GM18508 (cell line): ENCODE measurements around the gene VPS35L.

Experiments
- ATAC-seq: cut with Tn5 transposase; IDR thresholded peaks from one replicate; pipeline ENCODE4 v1.9.1; 2021; ENCODE audit warnings: moderate number of reproducible peaks; ENCODE audit not compliant: insufficient read depth, unreplicated experiment

VPS35L gene

DNA sequence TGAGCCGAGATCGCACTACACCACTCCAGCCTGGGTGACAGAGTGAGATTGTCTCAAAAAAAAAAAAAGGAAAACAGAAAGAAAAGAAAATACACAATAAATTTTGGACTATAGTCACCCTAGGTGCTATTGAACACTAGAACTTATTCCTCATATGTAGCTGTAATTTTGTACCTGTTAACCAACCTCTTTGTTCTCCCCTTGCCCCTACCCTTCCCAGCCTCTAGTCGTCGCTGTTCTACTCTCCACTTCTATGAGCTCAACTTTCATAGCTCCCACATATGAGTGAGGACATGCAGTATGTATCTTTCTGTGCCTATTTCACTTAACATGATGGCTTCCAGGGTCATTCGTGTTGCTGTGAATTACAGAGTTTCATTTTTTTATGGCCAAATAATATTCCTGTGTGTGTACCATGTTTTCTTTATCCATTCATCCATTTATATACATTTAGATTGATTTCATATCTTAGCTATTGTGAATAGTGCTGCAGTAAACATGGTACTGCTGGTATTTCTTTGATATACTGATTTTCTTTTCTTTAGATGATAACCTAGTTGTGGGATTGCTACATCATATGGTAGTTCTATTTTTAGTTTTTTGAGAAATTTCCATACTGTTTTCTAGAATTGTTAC is 28.3 kb downstream of the VPS35L start:
- ATAC-seq = no peak

DNA sequence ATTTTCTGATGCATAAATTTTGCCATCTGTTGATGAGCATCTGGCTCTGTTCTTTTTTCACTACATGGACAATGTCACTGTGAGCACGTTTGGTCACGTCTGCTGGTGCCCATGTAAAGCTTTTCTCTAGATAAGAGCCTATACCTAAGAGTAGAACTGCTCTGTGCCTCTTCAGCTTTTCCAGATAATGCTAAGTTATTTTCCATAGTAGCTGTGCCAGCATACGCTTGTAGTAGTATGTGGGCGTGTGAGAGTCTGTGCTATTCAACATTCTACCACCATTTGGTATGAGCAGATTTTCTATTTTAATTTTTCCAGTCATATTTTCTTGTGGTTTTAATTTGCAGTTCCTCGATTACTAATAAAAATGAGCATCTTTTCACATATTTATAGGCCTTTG is 33.2 kb downstream of the VPS35L start:
- no peak for ATAC-seq

DNA sequence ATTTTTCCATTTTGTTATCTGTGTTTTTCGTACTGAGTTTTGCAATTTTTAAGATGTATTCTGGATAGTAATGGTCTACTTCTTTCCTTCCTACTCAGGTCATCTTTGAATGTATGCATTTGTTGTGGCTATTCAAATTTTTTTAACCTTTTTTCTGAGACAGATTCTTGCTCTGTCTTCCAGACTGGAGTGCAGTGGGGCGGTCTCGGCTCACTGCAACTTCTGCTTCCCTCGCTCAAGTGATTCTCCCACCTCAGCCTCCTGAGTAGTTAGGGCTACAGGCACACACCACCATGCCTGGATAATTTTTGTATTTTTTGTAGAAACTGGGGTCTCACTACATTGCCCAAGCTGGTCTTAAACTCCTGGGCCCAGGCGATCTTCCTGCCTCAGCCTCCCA is 33.6 kb downstream of the VPS35L start:
- no peak for ATAC-seq

DNA sequence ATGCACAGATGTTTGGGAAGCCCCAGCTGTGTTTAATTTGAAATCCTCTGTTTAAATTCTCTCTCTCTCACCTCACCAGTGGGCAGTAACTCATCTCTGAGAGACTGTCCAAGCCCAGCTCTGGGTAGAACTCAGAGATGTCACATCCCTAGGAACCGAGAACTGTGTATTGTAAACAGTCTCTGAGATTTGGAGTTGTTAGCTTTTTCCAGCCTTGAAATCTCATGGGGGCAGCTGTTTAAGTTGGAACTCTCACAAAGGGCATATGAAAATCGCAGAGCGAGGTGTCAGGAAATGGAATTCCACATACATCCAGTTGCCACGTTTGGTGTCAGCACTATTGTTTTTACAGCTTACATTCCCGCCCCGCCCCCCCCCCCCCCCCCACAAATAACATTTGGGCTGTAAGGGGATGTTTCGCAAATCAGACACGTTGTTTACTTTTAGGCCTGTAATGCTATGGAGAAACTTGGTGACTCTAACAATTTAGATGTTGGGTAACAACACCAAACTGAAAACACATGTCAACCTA is 34.3 kb downstream of the VPS35L start:
- no peak for ATAC-seq

DNA sequence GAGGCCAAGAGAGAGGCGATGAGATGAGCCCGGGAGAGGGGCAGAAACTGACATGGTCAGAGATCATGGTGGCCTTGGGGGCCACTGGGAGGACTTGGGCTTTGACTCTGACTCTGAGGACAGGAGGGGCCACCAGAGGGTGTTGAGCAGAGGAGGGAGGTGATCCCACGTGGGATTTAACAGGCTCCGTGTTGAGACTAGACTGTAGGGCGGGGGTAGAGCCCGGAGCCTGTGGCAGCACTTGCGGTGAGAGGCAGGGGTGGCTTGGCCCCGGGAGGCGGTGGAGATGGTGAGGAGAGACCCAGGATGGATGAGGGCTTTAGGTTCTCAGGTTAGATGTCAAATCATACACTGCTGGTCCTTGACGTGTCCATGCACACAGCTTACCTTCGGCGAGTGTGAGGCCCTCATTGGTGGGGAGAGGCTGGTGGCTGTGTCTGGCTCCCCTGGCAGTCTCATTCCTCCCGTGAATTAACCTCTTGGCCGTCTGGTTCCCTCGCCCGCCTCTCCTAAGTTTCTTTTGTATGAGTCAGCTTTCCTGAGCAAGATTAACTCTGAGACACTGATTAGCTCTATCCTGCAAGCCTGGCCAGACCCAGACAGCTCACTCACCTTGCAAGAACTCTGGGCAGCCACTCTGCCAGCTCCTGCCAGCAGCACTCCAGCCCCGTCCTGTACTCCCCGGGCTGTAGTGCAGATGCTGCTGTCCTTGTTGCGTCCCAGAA is 39.7 kb downstream of the VPS35L start:
- ATAC-seq = no peak

DNA sequence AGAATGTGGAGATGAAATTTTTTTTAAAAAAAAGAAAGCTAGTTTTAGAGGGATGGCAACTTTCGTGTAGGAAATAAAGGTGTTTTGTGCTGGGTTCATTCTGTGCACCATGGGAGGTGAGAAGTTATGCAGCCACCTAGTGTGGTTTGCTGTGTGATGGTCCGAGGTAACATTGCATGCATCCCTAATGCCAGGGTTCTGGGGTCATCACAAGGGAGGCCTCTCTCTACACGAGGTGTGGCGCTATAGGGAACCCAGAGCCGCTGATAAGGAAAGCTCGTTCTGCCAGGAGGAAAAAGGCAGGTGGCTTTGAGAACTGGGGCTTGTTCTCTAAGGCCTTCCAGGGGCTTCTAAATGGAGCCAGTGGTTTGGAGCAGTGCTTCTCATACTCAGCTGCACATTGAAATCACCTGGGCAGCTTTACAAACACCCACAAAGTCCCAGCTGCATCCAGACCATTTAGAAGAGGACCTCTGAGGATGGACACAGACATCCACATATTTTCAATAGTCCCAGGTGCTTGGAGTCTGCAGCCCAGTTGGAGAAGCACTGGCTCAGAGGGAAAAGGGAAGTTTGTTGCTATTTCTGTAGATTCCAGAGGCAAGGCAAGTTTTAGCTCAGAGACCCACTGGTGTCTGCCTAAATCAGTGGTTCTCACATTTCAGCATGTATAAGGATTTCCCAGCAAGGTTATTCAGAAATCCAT is 43.5 kb downstream of the VPS35L start:
- ATAC-seq = no peak

DNA sequence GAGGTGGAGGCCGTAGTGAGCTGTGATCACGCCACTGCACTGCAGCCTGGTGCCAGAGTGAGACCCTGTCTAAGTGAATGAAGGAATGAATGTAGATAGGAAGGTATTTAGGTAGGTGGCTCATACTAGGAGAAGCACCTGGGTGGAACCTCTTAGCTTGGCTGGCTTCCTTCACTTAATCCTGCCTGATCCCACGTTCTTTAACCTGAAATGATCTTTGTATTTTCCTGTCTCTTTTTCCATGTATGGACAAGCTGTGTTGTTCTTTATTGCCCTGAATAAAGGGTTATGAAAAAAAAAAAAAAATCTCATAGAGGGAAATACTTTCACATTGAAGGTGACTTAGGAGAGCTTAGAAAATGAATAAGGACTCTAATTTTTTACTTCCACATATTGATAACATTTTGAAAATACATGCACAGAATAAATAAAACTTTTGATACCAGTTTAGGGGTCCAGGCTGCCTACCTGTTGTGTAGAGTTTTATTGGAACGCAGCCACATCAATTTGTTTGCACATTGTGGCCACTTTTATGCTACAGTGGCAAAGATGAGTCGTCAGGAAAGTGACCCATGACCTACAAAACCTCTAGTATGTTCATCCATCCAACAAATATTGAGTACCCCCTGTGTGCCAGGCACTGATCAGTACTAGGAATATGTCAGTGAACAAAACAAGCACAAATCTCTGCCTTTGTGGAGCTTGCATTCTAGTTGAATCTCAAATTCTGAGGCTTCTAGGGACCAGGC is 44.6 kb downstream of the VPS35L start:
- ATAC-seq = no peak

DNA sequence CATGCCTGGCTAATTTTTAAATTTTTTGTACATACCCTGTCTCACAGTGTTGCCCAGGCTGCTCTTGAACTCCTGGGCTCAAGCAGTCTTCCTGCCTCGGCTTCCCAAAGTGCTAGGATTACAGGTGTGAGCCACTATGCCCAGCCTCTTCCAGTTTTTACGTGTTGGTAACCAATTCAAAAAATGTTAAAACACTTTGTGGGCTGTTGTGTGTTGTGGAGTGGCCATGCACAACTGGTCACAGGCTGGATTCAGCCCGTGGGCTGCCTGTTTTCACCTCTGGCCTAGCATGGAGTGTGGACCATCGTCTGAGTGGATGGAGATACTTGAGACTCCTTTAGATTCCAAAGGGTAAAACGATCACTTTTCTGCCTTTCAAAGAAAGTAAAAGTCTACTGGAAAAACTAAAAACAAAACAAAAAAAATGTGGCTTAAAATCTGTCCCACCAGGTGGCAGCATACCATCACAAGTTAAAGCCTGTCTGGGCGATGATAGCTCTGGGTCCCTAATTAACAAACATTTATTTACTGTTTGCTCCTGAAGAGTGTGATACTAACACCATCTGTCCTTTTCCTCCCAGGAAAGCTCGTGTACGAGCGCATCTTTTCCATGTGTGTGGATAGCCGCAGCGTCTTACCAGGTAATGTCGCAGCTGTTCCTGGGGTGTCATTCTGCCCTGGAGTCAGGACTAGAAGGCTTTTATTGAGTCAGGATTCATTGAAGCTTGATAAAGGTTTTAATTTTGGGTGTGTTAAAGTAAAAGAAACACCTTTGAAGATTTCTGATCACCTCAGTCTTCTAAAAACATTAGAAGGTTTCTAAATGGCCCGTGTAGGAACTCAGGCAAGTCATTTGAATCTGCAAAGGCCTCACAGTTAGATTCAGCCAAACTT is 45.8 kb downstream of the VPS35L start:
- no peak for ATAC-seq

DNA sequence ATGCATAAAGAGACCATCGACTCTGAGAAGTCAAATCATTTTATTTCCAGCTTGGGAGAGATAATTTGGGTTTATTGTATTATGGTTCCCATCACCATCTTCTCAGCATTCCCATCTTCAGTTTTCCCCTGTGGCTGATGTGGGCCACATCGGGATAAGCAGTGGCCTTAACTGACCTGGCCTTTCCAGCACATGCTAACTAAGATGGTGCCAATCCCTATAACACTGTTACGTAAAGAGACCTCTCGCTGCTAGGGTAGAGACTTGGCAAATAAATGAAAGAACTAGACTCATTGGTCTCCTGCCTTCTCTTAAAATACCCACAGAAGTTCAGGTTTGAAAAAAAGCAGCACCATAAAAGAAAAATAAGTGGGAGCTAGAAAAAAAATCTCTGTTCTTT is 49.4 kb downstream of the VPS35L start:
- ATAC-seq = no peak

DNA sequence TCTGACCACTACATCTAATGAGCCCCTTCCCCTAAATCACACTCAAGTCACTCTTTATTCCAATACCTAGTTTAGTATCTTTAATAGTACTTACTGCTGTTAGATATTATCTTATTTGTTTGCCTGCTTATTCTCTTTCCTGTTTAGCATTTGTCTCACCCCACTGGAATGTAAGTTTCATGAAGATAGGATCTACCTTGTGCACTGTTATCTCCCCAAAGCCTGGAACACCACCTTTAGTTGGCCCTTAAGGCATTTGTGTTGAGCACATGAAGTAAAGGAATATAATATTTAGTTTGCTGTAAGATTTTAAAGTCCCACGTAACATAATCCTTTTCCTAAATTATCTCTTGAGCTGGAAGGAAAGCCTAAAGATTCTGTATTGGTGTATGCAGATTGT is 50.2 kb downstream of the VPS35L start:
- ATAC-seq = no peak

DNA sequence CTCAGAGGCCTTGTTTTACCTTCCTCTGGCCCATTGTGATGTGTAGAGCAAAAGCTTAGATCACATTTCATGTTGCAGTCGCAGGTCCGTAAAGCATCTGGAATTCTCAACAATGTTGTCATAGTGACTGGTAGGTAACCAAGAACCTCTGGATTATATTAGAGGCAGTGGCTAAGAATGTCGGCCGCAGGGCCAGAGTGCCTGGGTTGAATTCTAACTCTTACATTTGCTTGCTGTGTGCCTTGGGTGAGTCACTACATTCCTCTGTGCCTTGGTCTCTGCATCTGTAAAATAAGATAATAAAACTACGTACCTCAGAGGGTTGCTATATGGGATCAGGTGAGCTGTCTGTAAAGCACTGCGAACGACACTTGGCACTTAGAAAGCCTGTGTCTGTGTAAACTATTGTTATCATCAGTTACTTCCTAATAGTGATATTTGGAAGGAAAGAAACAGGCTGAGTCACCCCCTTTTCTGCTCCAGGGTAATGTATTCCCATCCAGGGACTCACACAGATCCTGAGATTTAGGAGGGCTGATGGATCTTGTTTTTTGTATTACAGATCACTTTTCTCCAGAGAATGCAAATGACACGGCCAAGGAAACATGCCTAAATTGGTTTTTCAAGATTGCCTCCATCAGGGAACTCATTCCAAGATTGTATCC is 52.2 kb downstream of the VPS35L start:
- no peak for ATAC-seq

DNA sequence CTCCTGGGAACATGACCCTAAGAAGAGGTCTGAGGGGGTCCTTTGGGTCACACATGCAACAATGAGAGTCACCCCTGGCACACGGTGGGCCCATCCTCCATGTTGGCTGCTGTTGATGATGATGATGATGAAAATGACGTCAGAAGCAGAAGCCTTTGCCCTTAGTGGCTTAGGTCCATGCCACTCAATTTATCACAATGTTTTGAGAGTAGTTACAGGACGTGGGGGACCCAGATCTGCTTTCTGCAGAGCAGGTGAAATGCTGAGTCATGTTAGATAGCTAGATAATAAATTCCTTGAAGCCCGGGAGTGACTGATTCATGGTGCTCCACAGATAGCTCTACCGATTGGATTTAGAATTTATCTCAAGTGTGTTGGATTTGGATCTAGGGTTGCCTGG is 53.9 kb downstream of the VPS35L start:
- no peak for ATAC-seq

DNA sequence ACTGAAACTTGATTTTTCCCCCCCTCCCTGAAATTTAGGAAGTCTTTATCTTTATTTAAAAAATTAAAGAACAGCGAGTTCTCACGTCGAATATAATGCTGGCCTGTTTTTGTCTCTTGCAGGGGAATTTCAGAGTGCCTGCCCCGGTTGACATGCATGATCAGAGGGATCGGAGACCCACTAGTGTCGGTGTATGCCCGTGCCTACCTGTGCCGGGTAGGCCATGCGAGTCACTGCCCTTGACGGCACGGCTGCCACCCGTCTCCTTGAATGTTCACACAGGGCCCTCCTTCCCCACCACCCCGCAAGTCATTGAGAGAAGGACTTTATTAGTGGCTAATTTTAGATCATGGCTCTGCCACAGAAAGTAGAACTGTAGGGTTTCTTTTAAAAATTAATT is 54.7 kb downstream of the VPS35L start:
- ATAC-seq = no peak

DNA sequence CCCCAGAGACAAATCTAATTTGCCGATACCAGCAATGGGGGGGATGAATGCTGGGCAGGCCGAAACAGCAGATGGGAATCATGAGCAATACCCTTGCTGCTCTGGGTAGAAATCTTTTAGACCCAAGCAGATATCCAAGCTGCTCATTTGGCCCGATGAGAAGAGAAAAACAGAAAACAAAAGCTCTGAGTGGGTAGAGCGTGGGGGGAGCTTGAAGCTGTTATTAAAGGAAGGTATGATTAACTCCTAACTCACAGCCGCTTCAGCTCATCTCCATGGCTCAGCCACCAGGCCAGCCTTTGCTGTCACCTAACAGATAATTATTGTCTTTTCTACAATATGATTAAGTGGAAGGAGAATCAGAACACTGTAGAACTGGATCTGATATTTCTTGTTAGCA is 58.3 kb downstream of the VPS35L start:
- no peak for ATAC-seq

DNA sequence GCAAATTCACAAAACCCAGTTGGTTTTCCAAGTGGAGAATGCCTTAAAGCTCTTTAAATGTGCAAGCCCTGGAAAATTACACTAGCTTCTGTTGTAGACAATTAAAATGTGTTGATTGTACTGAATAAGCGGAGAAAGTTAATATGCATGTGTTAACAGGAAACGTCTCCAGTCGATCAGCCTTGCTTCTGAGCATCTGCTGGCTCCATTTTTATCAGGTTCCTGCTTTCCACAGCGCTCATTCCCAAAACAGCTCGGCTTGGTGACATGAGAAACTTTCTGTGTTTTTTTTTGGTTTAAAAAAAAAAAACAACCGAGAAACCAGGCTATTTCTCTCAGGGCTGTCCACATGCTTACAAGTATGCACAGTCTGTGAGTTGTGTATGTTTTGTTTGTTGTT is 60.7 kb downstream of the VPS35L start:
- ATAC-seq = no peak

DNA sequence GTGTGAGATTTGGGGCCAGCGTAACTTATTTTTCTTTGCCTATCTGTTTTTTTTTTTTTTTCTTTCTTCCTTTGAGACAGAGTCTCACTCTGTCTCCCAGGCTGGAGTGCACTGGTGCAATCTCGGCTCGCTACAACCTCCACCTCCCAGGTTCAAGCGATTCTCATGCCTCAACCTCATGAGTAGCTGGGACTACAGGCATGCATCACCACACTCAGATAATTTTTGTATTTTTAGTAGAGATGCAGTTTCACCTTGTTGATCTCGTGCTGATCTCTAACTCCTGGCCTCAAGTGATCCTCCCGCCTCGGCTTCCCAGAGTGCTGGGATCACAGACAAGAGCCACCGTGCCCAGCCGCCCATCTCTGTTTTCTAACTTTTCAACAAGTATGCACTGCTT is 63.4 kb downstream of the VPS35L start:
- ATAC-seq = no peak

DNA sequence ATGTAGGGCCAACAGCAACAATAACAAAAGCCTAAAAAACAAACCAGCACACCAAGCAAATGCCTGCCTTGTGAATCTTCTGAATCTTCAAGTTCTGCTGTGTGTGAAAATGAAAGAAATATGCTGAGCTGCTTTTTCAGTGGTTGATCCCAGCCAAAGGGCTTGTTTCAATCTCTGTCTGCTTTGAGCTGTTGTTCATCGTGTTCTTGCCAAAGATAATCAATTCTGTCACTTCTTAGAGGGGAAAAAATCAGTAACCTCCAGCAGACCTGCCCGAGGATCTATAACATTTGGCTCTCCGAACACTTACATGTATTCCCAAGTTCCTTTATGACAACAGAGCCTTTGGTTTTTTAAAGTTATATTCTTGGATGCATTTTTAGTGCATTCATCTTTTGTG is 65.9 kb downstream of the VPS35L start:
- ATAC-seq = no peak

DNA sequence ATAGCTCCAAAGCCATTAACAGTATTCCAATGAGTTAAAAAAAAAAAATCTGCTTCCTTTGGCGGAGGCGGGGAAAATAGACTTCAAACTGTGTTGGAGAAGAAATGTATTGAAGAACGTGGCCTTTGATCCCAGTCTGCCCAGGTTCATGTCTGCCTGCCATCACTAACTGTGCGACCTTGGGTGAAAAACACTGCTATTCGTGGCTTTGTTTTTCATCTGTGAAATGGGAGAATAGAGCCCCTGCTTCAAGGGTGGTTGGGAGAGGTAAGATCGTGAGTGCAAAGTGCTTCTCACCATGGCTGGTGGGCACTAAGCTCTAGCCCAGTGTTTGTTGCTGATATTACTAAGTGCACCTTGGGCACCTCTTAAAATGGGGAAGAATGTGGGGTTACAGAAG is 69.5 kb downstream of the VPS35L start:
- no peak for ATAC-seq
